Skin of body (tissue), 2 donors: ENCODE data around the gene MET. TPM values are rescaled to one million over a fixed set of nuclear protein-coding genes. Genes with fewer than 3 reads are reported as not detected.
"Not testable (repeated sequence)": the region's sequence is repeated elsewhere in the genome, so short reads cannot be mapped to it uniquely, and the experiment has no call there.

ENCODE experiments used
- DNase-seq: peaks from one replicate; lab custom pipeline; 2025; lab: John Stamatoyannopoulos, UW
- total RNA-seq: library from RNA; depleted of rRNA; stranded (reverse); fragments of >200 nt; gene quantifications from one replicate; pipeline ENCODE4 v1.2.3, GENCODE V29; 2014

The MET gene
- total RNA-seq, 1 donor from 2014 or later, result 7.1 TPM

- no peak for DNase-seq
These were observed 134.3 kb downstream of the MET start for GRCh38 chr7:116806046-116806944.

GRCh38 chr7:116807011-116807560 is 135.1 kb downstream of the MET start:
- no peak for DNase-seq

GRCh38 chr7:116809636-116810266 is 137.8 kb downstream of the MET start:
- DNase-seq, result peak; percentile 43

GRCh38 chr7:116810267-116811116 is 138.5 kb downstream of the MET start:
- DNase-seq, result no peak

GRCh38 chr7:116811768-116812167 is 139.8 kb downstream of the MET start:
- DNase-seq, result no peak

GRCh38 chr7:116812860-116813259 is 140.9 kb downstream of the MET start:
- no peak for DNase-seq

- DNase-seq, result not testable (repeated sequence)
These were observed 141.4 kb downstream of the MET start for GRCh38 chr7:116813371-116813770.

- DNase-seq, result no peak
These were observed 143.0 kb downstream of the MET start for GRCh38 chr7:116815041-116815440.

- no peak for DNase-seq
These were observed 148.2 kb downstream of the MET start for GRCh38 chr7:116820149-116820548.

- not testable (repeated sequence) for DNase-seq
These were observed 149.7 kb downstream of the MET start for GRCh38 chr7:116821647-116822046.

- DNase-seq, result no peak
These were observed 152.5 kb downstream of the MET start for GRCh38 chr7:116824449-116824848.

- no peak for DNase-seq
These were observed 156.3 kb downstream of the MET start for GRCh38 chr7:116828281-116828680.

- DNase-seq, result no peak
These were observed 157.0 kb downstream of the MET start for GRCh38 chr7:116829041-116829440.

GRCh38 chr7:116829493-116829892 is 157.5 kb downstream of the MET start:
- no peak for DNase-seq

GRCh38 chr7:116832692-116833091 is 160.7 kb downstream of the MET start:
- no peak for DNase-seq

- DNase-seq, result no peak
These were observed 163.0 kb downstream of the MET start for GRCh38 chr7:116834815-116835504.

- no peak for DNase-seq
These were observed 164.1 kb downstream of the MET start for GRCh38 chr7:116836048-116836447.

GRCh38 chr7:116836911-116837310 is 164.9 kb downstream of the MET start:
- no peak for DNase-seq

GRCh38 chr7:116837586-116837985 is 165.6 kb downstream of the MET start:
- DNase-seq, result no peak

- no peak for DNase-seq
These were observed 168.3 kb downstream of the MET start for GRCh38 chr7:116840256-116840655.

- DNase-seq, result no peak
These were observed 170.4 kb downstream of the MET start for GRCh38 chr7:116842371-116842770.
